ENCODE measurements around the gene UNC13C.

The UNC13C gene

DNA sequence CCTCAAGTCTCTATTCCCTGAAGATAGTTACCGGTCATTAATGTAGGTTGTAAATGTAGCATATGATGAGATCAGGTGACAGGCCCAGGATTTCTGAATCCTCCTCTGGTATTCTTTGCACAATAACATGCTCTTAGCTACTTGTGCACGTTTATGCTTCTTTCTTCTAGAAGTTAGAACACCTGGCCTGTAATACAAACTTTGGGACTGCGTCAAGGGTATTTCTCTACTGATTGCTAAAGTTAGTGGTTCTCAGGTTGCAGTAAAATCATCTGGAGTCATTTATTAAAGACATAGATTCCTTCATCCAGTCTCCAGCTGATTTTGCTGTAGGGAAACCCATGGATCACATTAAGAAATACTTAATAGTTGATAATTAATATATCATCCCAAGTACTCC is 48.0 kb downstream of the UNC13C start:
- no peak for DNase-seq (ENCODE audit: low read depth)

DNA sequence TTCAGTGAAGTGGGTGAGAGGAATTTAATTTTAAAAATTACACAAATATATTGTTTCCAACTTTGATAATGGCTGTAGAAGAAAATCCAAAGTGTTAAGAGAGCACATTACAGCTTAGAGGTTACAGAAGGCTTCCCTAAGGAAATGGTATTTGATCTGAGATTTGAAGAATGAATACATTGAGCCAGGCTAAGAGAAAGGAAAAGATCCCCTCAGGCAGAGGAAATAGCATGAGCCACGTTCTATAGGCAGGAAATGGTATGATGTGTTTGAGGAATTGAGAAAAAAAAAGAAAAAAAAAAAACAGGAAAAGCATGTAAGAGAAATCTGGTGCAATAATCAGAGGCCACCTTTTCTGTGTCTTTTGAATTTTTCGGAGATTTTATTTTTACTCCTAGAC is 48.6 kb downstream of the UNC13C start:
- DNase-seq (ENCODE audit: low read depth): no peak

DNA sequence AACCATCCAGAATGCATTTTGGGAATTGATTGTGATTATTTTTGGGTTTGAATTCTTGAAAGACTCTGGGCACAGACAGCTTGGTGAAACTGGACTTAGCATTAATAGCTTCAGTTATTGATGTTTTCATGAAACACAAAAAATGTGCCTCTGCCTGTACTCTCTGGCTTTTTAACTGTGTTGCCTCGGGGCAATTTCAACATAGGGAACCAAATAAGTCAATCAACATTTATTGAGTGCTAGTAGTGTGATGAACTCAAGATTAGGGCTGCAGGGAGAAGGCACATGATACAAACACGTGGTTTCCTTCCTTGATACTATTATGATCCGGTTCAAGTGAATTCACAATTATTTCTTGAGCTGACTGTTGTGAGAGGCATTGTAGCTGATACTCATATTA is 50.8 kb downstream of the UNC13C start:
- no peak for DNase-seq (ENCODE audit: low read depth)

DNA sequence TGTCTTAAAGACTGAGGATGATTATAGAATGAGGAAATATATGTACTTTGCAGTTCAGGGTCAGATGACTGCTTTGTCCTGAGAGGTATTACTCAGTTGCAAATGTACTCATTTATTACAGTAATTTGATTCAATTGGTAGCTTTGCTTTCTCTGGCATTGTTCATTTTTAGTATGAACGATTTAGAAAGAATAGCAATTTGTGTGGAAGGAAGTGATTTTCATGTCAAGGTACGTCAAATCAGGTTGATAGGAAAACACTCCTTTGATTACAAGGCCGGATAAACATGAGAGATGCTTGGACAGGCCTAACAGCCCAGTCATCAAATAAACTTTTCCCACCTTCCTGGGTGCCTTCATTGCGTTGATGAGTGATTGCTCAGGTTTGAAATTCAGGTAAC is 53.8 kb downstream of the UNC13C start:
- no peak for DNase-seq (ENCODE audit: low read depth)

DNA sequence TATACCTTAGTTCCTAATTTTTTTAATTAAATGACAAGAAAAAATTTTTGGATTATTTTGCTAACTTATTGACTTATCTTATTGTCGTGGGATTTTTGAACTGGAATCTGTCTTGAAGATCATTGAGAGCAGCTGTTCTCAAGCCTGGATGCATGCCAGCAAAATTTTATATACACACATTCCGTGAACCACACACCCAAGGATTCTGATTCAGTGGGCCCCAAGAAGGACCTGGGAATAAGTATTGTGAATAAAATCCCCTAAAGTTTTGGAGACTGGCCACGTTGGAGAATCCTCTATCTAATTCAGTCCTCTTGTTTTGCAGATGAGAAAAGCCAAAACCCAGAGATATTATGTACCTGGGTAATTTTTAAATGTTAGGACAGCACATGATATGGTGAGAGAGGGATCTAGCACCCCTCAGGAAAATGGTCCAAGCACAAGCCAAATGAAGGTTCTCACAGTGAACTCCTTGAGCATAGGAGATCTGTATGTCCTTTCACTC is 55.2 kb downstream of the UNC13C start:
- DNase-seq (ENCODE audit: low read depth): no peak

GRCh38 chr15:54033869-54034458 is 55.7 kb downstream of the UNC13C start:
- DNase-seq (ENCODE audit: low read depth): no peak

DNA sequence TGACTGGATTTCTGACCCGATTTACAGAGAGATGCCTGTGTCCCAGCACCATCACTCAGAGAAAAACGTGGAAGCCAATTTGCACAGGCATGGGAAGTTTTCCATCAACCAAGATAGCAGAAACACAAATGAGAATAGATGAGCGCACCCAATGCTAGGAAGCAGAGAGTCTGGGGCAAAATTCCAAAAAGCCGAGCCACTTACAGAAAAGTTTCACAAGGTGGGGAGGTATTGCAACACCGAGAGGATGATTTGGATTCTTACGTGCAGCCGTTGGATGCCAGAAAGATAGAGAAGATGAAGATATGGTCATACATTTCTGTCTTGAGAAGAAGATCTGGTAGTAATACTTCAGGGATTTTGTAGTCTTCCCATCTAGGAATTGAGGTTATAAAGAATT is 57.4 kb downstream of the UNC13C start:
- DNase-seq (ENCODE audit: low read depth): no peak

- DNase-seq (ENCODE audit: low read depth): no peak
These were observed 67.2 kb downstream of the UNC13C start for GRCh38 chr15:54045397-54045796.

DNA sequence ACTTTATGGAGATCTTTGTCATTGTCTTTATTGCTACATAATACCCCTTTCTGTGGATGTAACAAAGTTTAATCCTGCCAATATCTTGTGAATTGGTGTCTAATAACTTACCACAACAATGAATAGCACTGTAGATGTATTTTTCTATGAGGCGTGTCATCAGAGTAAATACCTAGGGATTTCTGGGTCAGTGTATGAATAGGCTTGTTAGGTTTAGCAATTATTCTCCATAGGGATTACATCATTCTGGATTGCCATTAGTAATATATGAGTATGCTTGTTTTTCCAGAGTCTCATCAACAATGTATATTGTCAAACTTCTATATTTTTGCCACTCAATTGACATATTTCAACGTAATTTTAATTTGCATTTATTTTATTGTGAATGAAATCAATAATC is 67.9 kb downstream of the UNC13C start:
- no peak for DNase-seq (ENCODE audit: low read depth)

DNA sequence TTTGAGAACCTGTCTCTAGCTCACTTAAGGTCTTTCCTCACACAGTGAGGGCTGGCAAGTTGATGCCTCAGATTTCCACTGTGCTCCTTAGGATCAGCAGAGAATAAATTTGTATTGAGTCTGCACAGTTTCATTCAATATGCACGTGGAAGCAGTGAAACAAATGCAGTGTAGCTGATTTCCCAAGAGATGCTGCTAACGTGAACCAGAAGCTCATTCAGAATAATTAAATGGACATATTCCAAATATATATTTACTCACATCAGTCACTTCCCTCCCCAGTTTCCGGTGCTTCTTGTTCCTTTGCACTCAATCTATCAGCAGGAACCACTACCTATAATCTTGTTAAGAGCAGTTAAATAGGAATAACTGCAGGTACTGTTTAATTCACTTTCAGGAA is 86.1 kb downstream of the UNC13C start:
- no peak for DNase-seq (ENCODE audit: low read depth)

GRCh38 chr15:54066403-54066802 is 88.2 kb downstream of the UNC13C start:
- no peak for DNase-seq (ENCODE audit: low read depth)

GRCh38 chr15:54082836-54083492 is 104.7 kb downstream of the UNC13C start:
- no peak for DNase-seq (ENCODE audit: low read depth)

DNA sequence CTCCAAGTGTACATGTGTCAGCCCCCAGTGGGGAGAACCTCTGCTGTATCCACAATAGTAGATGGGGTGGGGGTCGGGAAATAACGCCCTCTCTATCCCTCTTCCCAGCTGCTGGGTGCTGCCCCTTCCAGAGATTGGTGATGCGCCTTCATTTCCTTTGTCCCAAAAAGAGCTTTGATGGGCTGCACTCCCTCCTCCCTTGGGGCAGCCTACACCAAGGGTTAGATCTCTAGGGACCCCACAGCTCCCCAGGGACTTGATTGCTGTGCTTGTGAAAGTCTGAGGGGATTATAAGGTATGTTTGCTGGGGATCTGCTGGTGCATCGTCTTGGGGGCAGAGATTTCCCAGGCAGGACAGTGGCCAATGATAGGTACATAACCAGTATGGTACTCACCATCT is 105.3 kb downstream of the UNC13C start:
- DNase-seq (ENCODE audit: low read depth): no peak

GRCh38 chr15:54083991-54084390 is 105.8 kb downstream of the UNC13C start:
- DNase-seq (ENCODE audit: low read depth): no peak

GRCh38 chr15:54088837-54089236 is 110.6 kb downstream of the UNC13C start:
- no peak for DNase-seq (ENCODE audit: low read depth)

DNA sequence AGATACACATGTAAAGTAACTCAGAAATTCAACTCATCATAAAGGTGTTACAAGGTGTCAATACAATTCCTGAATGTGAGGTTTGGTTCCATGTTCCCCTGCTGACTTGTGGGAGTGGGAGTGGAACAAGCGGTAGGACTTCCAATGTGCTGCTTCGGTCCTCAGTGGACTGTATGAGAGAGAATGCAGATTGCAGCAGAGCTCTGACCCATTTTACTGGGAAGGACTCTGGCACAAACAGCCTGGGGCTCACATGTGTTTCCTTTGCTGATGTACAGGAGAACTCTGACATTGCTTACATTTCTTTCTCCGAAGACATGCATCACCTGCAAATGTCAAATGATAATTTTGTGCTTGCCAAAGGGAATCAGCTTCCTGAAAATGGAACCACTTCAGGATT is 111.5 kb downstream of the UNC13C start:
- no peak for DNase-seq (ENCODE audit: low read depth)

- DNase-seq (ENCODE audit: low read depth): no peak
These were observed 113.4 kb downstream of the UNC13C start for GRCh38 chr15:54091651-54092050.

GRCh38 chr15:54094661-54095060 is 116.4 kb downstream of the UNC13C start:
- DNase-seq (ENCODE audit: low read depth): no peak

- no peak for DNase-seq (ENCODE audit: low read depth)
These were observed 118.8 kb downstream of the UNC13C start for GRCh38 chr15:54097019-54097418.

GRCh38 chr15:54099010-54099409 is 120.8 kb downstream of the UNC13C start:
- no peak for DNase-seq (ENCODE audit: low read depth)

- no peak for DNase-seq (ENCODE audit: low read depth)
These were observed 123.5 kb downstream of the UNC13C start for GRCh38 chr15:54101664-54102270.

DNA sequence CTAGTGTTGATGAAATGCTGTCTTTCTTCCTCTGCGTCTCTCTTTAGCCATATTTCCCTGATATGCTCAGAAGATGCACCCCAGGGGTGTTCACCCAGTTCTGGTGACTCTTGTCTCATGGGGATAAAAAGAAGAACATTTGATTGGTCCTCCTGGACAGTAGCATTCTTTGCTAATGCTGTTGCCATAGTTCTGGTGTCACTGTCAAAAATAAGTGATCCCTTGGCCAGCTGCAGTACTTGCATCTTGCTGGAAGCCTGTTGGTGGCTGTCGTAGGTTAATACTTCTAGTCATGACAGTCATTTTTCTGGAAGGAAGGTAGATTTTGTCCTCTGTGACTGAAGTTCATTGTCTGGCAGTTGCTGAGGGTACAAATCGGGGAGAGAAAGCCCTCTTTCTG is 124.5 kb downstream of the UNC13C start:
- DNase-seq (ENCODE audit: low read depth): no peak

DNA sequence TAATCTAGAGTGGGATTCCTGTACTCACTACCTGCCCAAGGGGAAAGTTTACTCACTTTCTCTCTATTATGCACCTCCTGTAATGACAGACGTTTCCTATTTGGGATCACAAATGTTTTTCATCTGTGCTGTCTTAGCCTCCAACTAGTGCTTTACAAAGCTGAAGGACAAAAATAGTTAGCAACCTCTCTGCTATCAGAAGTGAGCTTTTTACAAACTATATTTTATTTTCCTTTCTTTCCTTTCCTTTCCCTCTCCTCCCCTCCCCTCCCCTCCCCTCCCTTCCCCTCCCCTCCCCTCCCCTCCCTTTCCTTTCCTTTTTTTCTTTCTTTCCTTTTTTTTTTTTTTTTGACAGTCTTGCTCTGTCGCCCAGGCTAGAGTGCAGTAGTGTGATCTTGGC is 130.8 kb downstream of the UNC13C start:
- DNase-seq (ENCODE audit: low read depth): no peak

- DNase-seq (ENCODE audit: low read depth): no peak
These were observed 140.8 kb downstream of the UNC13C start for GRCh38 chr15:54119051-54119450.
